HG02623 (cell line): ENCODE measurements around the gene SEPHS2.

Experiments used
- ATAC-seq: cut with Tn5 transposase; IDR thresholded peaks from one replicate; pipeline ENCODE4 v1.9.1; 2021; ENCODE audit warnings: moderate library complexity; ENCODE audit not compliant: unreplicated experiment

SEPHS2 gene

DNA sequence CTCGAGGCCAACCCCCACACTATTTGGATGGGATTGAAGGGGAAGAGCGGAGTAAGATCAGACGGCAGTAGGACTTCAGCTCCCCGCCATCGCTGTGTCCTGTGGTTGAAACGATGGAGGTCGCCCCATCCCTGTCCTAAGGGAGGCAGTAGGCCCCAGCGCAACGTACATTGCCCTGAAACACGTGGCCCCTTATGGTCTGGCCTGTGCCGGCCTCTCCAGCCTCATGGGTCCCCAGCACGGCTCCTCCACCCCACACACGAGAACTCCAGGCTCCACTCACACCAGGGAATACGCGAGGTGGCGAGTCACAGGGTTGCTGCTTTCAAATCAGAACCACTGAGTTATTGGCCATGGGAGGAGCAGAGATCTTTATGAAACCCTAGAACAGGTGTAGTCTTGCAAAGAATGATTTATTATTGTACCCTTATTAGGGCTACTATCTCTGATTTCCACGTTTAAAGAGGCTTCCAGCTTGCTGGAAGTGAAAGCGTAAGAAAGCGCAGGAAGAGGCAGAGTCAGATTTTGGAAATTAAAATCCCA is 15.2 kb downstream of the SEPHS2 start:
- no peak for ATAC-seq

DNA sequence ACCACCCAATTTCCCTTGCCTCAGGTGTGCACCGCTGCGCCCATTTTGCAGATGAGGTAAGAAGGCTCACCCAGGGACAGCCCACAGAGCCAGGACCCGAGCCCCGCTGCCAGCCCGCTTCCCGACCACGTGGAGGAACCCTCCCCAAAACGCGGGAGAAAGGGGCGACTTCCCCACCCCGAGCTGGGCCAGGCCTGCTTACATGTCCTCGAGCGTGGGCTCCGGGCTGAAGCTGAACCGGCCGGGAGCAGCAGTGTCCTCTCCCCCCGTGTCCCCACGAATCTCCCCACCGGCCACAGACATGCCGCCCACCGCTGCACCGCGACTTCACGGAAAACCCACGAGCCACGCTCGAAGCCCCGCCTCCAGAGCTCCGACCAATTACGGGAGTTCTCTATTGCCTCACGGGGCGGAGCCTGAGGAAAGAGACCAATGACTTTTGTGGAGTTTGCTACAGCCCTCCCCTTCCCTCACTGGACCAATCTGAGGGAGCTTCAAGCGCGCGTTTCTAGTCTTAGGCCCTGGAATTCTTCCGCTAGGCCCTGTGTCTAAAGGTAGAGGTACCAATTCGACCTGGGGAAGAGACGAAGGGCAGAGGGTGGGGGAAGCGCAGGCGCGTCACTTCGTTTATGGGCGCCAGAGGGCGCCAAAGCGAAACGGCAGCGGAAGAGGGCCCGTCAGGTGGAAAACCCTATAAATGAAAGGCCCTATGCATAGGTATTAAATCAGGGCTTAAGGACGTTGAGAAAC is 15.8 kb downstream of the SEPHS2 start, which contains the start of gene DCTPP1:
Gene DCTPP1 (minus strand): TSS at position 353 of the 750 bp plus-strand sequence. CDS start 50 bp downstream, at position 303.
- peak; percentile 94 for ATAC-seq

DNA sequence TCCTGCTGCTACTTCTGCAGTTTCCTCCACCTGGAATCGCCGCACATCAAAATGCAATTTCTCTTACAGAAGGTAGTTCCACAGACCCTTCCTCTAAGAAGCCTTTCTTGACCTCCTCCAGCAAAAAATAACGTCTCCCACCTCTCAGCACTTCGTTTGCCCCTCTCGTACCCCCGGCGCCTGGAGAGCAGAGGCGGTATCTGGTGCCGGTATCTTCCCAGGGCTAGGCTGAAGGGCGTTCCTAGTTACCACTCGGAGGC is 16.3 kb downstream of the SEPHS2 start:
- ATAC-seq: no peak

DNA sequence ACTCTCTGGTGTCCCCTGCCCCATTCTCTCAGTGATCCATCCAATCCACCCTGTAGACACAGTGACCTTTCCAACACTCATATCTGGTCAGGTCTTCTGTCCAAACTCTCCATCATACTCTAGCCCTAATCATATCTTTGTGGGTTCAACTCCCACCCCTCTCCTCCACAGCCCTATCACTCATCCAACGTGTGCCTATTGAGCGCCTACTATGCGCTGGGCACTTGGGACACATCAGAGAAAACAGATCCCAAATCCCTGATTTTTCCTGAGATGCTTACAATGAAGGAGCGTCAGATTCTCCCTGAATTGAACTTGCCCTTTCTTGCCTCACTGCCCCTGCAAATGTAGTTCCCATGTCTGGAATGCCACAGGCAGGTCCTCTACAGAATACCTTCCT is 17.6 kb downstream of the SEPHS2 start:
- no peak for ATAC-seq

DNA sequence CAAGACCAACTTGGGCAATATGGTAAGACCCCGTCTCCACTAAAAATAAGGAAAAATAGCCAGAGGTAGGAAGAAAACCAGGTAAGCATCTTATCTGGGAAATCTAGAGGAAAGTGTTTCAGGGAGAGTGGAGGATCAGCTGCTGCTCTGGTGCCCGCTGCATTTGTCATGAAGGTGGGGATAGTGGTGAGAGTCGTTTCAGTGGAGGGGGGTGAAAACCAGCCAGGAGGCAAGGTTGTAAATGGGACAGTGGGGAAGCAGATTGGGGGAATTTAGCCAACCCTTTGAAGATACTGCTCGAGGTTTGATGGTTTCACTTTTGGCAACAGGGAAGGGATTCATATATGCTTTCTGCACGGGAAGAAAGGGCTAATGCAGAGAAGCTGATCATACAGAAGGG is 24.7 kb downstream of the SEPHS2 start:
- ATAC-seq: no peak

DNA sequence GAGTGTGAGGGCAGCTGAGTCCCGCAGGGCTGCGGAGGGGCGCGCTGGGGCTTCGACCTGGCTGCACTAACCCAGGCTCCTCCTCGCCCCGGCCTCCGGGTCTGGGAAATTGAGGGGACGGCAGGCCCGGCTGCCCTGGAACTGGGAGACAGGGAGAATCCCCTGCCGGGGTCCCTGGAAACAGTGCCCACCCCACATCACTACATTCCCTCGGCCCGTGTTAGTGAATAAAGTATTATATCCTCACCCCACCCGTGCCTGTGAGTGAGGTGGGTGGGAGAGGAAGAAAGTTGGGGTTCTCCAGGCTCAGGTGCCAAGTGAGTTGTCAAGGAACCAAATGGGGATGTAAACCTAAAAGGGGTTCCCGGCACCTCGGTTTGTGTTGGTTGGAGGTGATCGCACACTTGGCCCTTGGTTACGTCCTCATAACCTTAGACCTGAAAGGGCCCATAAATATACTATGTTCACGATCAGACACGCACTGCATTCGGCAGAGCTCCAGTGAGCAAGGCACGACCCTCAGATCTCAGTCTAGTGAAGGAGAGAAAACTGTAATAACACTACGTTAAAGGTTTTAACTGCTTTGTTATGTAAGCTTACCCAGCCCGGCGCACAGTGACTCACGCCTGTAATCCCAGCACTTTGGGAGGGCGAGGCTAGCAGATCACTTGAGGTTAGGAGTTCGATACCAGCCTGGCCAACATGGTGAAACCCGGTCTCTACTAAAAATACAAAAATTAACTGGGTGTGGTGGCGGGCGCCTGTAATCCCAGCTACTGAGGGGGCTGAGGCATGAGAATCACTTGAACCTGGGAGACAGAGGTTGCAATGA is 27.1 kb downstream of the SEPHS2 start:
- ATAC-seq: peak; percentile 6

GRCh38 chr16:30417529-30418349 is 27.9 kb downstream of the SEPHS2 start:
- peak; percentile 82 for ATAC-seq

- ATAC-seq: no peak
Observed at GRCh38 chr16:30416624-30417528, 28.8 kb downstream of the SEPHS2 start.

- no peak for ATAC-seq
Observed at GRCh38 chr16:30416047-30416603, 29.5 kb downstream of the SEPHS2 start.

DNA sequence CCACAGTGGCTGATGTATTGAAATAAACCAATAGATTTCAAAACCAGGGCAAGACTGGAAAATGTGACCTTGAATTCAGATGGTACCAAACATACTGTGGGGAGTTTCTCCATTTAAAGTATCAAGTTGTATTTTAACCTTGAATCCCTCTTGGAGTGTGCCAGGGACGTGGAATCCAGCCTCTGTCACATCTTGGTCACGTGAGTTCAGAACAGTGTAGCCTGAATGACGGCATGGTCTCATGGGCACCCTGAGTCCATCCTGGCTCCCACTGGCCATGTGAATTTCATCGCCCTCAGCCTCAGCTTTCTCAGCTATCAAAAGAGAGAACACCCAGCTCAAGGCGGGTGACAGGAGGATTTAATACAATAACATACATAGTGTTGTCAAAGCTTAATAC is 31.5 kb downstream of the SEPHS2 start:
- ATAC-seq: no peak

- no peak for ATAC-seq
Observed at GRCh38 chr16:30413112-30413806, 32.4 kb downstream of the SEPHS2 start.

GRCh38 chr16:30409125-30410060 is 36.3 kb downstream of the SEPHS2 start:
- ATAC-seq: peak; percentile 49

GRCh38 chr16:30407804-30408534 is 37.7 kb downstream of the SEPHS2 start:
- ATAC-seq: no peak

- ATAC-seq: peak; percentile 80
Observed at GRCh38 chr16:30407102-30407803, 38.4 kb downstream of the SEPHS2 start, which contains the start of gene ZNF771. Gene ZNF771, plus strand, starts transcription at chr16:30407606. Its CDS starts 448 bp downstream, at chr16:30408054.

DNA sequence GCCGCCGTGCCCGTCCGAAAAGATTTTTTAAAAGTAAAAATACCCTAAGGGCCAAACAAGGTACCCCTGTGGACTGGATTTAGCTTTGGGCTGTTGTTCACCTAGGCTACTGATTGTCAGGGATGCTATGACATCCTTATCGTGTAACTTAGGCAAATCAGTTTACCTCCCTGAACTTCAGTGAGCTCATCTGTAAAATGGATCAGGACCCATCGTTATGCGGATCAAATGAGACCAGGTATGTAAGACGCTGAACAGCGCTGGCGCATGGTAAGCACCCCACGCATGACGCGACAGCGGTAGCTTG is 38.9 kb downstream of the SEPHS2 start:
- no peak for ATAC-seq

DNA sequence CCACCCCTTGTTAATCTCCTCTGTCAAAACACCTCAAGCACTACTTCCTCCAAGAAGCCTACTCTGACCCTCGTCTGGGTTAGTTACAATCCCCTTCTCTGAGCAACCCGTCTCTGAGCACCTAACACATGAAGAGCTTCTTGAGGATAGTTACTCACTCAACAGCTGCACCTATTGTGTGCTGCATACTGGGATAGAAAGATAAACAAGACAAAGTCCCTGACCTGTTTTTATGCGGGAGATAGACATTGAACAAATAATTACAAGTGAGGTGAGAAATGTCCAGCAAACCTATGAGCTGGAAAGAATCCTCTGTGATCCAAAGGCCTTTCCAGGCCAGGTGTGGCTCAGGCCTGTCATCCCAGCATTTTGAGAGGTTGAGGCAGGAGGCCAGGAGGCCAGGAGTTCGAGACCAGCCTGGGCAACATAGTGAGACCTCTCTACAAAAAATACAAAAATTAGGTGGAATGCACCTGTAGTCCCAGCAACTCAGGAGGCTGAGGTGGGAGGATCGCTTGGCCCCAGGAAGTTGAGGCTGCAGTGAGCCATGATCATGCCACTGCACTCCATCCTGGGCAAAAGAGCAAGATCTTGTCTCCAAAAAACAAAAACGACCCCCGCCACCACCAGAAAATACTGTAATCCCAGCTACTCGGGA is 43.8 kb downstream of the SEPHS2 start:
- no peak for ATAC-seq
